GM19193 (cell line): ENCODE measurements around the gene OXA1L.
A peak's percentile ranks its signal among the peaks of the same experiment; 100 is the strongest.

Experiments
- POLR2A ChIP-seq: IDR thresholded peaks from 4 replicates; pipeline ENCODE4 v1.6.1; 2011; ENCODE audit not compliant: insufficient read depth, insufficient read length; ENCODE audit errors: extremely low read depth

OXA1L gene

DNA sequence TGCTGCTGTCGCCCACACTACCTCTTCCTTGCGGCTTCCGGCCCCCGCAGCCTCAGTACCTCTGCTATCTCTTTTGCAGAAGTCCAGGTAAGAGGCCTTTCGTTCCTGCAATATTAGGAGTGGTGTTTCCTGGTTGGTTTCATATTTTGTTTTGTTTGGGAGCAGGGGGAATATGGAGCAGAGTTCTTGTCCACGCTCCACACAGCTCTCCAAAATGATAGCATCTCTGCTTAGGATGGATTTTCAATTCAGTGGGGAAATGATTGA, 768 bp downstream of the OXA1L start:
- no peak for TF ChIP-seq POLR2A

- no peak for TF ChIP-seq POLR2A
Measured at GRCh38 chr14:22768947-22769346, 2.5 kb downstream of the OXA1L start.

- no peak for TF ChIP-seq POLR2A
Measured at GRCh38 chr14:22769369-22769768, 2.9 kb downstream of the OXA1L start.

DNA sequence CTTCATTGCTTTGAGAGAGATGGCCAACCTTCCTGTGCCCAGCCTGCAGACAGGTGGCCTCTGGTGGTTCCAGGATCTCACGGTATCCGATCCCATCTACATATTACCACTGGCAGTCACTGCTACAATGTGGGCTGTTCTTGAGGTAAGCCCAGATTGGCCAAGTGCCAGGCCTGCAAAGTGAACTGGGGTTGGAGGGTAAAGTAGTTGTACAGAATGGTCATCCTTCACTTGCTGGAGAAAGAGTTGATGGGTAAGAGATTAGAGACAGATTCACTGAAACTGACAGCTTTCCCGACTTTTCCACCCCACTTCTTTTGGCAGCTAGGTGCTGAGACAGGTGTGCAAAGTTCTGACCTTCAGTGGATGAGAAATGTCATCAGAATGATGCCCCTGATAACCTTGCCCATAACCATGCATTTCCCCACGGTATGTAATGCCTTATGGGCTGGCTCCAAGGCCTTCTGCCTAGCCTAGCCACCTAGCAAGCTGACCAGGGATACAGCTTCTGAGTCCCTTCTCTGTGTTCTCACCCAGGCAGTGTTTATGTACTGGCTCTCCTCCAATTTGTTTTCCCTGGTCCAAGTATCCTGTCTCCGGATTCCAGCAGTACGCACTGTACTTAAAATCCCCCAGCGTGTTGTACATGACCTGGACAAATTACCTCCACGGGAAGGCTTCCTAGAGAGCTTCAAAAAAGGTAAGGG, 4.1 kb downstream of the OXA1L start:
- no peak for TF ChIP-seq POLR2A

DNA sequence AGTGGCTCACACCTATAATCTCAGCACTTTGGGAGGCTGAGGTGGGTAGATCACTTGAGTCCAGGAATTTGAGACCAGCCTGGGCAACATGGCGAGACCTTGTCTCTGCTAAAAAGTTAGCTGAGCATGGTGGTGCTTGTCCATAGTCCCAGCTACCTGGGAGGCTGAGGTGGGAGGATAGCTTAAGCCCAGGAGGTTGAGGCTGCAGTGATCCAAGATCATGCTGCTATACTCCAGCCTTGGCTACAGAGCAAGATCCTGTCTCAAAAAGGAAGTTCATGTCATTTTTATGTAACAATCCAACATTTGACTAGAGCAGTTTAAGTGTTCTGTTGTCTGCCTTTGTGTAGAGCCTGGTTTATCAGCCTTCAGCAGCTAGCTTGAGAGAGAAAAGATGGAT, 6.2 kb downstream of the OXA1L start:
- no peak for TF ChIP-seq POLR2A

DNA sequence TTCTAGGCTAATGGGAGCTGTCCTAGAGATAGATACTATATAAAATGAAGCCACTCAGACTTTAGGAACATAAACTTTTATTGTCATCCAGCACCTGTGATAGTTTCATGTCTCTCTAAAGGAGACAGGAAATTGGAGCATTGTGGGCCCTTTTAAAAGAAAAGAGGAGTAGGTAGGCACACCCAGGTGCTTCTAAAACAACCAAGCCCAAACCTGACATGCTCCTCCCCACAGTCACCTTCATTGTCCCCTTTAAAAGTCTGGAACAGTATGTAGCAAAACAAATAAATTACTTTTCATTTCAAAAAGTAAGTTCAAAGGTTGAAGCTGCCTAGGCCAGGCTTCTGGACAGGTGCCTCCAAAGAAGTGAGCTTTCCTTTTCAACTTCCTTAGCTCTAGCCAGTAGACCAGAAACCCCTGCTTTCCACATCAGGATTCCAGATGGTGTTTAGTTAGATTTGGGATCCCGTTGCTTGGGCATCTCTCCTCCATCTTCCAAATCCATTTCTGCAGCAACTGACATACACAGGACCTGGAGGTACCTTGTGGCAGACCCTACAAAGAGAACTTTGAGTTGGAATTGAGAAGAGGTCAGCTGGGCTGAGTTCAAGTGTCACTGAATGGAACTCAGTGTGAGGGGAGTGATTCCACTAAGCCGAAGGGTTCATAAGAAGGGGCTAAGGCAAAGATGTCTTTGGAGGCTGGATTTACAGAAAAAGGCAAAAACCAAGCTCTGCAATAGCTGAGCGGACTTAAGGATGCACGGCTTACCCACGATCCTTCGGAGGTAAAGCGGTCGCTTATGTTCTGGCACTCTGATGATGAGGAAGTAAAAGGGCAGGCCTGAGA, 6.9 kb downstream of the OXA1L start:
- no peak for TF ChIP-seq POLR2A

- TF ChIP-seq POLR2A = peak; percentile 19
Measured at GRCh38 chr14:22774011-22774706, 7.7 kb downstream of the OXA1L start.

GRCh38 chr14:22776215-22776614, 9.7 kb downstream of the OXA1L start:
- TF ChIP-seq POLR2A = no peak

DNA sequence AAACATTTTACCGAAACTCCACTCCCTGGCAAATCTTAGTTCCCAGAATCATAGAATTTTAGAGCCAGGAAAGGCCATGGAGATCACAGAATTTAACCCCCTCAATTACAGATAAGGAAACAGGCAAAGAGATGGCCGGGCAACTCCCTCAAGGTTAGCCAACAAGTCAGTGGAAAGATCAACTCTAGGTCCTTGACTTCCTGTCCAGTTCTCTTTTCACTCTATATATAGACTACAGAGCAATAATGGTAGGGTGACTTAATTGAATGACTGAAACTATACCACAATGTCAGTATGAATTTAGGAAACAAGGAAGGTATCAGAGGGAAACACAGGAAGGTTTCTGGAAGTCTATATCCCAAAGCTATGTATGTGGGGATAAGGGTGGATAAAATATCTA, 11.6 kb downstream of the OXA1L start:
- TF ChIP-seq POLR2A = no peak

DNA sequence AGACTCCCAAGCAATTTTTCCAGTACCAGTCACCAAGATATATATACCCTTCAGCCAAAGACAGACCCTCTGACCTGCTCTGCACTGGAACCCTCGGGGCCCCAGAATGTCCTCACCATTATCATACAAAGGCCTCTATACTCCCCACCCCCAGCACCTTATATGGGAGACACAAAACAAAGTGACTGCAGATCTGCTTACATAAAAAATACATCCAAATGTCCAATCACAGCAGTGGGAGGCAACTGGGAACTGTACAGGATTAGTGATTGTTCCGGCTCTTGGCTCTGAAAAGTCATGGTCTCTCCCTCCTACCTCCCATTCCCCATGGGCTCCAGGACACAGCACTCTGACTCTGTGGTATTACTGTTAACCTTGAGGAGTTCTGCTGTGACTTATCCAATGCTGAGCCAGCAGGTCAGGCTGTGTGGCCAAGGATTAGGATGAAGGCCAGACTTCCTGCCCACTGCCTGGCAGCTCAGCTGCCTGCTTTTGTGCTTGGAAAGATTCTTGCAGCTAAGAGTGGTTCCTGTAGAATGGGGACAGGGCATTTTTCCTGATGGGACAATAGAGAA, 13.7 kb downstream of the OXA1L start:
- TF ChIP-seq POLR2A = no peak

DNA sequence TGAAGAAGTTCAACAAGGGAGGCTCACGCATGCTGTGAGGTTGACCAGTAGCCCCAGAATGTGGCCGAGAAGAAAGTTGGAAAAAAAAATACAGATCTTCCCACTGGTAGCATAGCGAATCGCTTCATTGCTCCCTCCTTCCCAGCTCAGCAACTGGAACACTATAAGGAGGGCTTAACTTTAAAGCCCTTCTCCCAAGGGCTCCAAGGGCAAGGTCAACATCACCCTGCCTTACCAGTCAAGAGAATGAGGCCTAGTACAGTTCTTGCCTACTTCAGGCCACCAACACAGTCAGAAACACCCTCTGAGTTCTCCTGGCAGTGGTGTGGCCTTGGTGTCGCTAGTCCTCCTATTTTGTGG, 14.4 kb downstream of the OXA1L start:
- TF ChIP-seq POLR2A = no peak

DNA sequence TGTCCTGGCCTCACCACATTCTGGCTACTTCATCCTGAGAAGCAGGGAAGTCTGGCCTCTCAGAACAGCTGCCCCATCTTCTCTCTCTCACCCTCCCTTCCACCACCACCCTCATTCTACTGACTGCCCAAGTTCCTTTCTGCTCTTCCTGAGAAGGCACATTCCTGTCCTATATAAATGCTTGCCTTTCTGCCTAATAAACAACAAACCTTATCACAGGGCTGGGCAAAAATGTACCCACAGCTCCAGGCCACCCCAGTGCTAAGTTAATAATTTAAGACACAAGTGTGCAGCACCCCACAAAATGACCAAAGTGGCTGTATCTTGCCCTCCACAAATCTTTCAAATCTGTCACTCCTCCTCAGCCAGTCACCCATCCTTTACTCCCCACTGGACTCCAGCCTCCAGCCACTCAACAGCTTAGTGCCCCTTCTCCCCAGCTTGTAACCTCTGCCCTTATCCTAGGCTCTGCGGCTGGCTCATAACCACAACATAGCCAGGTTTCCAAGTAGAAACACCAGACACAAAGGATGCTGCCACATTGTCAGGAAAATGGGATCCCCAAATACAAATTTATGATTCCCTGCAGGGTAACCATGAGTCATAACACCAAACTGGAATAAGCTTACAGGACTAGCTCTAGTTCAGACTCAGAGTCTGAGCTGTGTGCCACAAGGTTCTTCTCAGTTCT, 15.0 kb downstream of the OXA1L start:
- no peak for TF ChIP-seq POLR2A

DNA sequence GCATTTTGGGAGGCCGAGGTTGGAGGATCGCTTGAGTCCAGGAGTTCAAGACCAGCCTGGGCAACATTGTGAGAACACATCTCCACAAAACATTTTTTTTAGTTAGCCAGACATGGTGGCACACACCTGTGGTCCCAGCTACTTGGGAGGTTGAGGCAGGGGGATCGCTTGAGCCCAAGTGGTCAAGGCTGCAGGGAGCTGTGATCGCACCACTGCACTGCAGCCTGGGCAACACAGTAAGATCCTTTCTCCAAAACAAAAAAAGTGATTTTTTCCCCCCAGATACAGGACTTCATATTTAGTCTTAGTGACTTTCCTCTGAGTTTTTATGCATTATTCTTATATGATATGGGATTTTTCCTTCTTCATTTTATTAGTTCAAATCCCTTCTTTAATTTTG, 20.2 kb downstream of the OXA1L start:
- TF ChIP-seq POLR2A = no peak

DNA sequence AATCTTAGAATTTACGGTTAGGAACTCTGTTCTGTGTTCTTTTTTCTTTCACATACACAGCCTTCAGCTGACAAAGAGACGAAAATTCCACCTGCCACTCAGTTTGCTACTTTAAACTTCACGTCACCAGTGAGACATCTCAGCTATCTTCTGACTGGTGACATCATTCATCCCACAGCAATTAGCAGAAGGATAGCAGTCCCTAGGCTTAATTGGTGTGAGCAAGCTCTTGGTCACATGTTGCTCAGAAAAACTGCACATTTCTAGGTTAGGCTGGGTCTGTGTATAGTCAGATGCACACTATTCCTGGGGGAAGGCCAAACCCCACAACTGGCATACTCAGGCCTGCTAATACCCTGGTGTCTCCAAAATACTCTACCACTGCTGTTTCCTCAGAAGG, 24.8 kb downstream of the OXA1L start:
- TF ChIP-seq POLR2A = no peak

DNA sequence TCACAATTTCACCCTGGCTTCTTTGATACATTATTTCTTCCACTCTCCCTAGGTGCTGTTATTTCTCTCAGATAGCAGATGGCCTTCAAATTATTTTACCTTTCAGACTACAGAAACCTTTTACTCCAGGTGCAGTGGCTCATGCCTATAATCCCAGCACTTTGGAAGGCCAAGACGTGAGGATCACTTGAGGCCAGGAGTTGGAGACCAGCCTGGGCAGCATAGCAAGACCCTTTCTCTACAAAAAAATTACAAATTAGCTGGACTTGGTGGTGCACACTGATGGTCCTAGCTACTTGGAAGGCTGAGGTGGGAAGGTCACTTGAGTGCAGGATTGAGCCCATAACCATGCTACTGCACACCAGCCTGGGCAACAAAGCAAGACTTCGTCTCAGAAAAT, 25.7 kb downstream of the OXA1L start:
- TF ChIP-seq POLR2A = no peak
